Keratinocyte (primary cell): ENCODE data around the gene POLR2B.

Experiments
- EZH2 ChIP-seq: IDR thresholded peaks from one replicate; pipeline ENCODE4 v1.6.1; 2012; ENCODE audit warnings: inconsistent platforms, mild to moderate bottlenecking, low read length, moderate library complexity
- TF ChIP-seq, protein P1 (sequence below), 3 experiments: IDR thresholded peaks in 1 of 3; conservative IDR thresholded peaks in 1 of 3; optimal IDR thresholded peaks in 1 of 3; 2 replicates in 2 of 3; 3 replicates in 1 of 3; pipeline versions ENCODE3 to v1.5.1; 2011; ENCODE audit warnings: low read length in 3 of 3, mild to moderate bottlenecking in 3 of 3, moderate library complexity in 2 of 3, control low read depth in 1 of 3, inconsistent platforms in 1 of 3; ENCODE audit not compliant: insufficient read depth in 2 of 3; ENCODE audit errors: extremely low read depth in 1 of 3

DNA sequence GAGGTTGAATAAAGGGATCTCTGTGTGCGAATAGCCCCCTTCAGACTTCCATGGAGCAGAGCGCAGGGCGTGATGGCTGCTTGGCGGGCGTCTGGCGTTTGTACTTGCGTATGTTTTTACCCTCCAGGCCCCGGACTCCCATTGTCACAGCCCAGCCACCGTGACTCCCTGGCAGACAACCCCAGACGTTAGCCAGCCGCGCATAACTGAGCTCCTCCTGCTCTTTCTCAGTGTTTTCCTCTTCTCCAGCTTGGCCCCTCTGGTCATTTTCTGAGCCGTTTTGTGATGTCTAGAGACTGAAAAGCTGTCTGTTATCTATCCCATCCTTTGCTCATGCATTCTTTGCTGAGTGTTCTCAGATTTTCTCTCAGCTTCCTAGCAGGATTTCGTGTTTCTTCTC, 77.2 kb downstream of the POLR2B start:
- TF ChIP-seq, protein P1, sequence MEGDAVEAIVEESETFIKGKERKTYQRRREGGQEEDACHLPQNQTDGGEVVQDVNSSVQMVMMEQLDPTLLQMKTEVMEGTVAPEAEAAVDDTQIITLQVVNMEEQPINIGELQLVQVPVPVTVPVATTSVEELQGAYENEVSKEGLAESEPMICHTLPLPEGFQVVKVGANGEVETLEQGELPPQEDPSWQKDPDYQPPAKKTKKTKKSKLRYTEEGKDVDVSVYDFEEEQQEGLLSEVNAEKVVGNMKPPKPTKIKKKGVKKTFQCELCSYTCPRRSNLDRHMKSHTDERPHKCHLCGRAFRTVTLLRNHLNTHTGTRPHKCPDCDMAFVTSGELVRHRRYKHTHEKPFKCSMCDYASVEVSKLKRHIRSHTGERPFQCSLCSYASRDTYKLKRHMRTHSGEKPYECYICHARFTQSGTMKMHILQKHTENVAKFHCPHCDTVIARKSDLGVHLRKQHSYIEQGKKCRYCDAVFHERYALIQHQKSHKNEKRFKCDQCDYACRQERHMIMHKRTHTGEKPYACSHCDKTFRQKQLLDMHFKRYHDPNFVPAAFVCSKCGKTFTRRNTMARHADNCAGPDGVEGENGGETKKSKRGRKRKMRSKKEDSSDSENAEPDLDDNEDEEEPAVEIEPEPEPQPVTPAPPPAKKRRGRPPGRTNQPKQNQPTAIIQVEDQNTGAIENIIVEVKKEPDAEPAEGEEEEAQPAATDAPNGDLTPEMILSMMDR (optimal IDR thresholded peaks at IDR 0.05 in 1 of 3, IDR thresholded peaks at IDR 0.05 in 1 of 3, conservative IDR thresholded peaks at IDR 0.05 in 1 of 3; ENCODE audit: extremely low read depth in 1 of 3, insufficient read depth in 2 of 3, low read length in 3 of 3), result no peak
- no peak for TF ChIP-seq EZH2
